GM18951 (cell line): ENCODE results near the gene MATK.
"Not testable (repeated sequence)": the region's sequence is repeated elsewhere in the genome, so short reads cannot be mapped to it uniquely, and the experiment has no call there.

Experiments
- POLR2A ChIP-seq: IDR thresholded peaks from 4 replicates; pipeline ENCODE4 v1.6.1; 2011; ENCODE audit warnings: mild to moderate bottlenecking; ENCODE audit not compliant: insufficient read length, insufficient read depth; ENCODE audit errors: extremely low read depth
- in situ Hi-C: fragments of 300-500 bp; cut with MboI; formaldehyde crosslinking; loops from one replicate; pipeline ENCODE4 v1.12.0; 2022; ENCODE audit warnings: low sequenced_read_pairs, mixed read lengths, inconsistent platforms; ENCODE audit not compliant: unreplicated experiment

Gene MATK

DNA sequence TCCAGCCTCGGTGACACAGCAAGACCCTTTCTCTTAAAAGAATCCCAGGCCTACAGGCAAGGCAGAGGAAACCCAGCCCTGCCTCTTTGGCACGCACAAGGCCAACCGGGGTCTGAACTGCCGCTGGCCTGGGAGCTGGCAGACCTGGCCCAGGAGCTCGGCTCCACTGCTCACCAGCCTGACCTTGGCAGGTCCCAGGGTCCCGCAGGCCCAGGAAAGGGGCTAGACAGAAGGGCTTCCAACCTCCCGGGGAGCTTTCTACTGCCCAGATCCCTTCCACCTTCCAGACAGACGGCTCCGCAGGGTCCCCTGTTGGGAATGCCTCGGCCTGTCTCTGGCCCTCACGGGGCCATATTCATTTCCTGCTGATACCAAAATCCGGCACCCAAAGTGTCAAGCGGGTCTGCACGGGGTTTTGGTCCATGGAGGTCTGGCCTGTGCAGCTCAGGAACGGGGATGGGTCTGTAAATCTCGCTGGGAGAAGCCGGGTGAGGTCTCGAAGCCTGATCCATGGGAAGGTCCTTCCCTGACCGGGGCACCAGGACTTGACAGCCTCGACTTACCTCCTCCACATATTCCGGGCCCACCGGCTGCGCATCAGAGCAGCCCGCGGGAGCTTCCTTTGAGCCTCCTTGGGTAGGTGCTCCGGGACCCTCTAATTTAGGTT, 36.6 kb upstream of the MATK start:
- in situ Hi-C loops: no loop called here
- TF ChIP-seq POLR2A: no peak

- TF ChIP-seq POLR2A: no peak
- in situ Hi-C loops: no loop called here
Measured at GRCh38 chr19:3821857-3822364, 35.7 kb upstream of the MATK start.

DNA sequence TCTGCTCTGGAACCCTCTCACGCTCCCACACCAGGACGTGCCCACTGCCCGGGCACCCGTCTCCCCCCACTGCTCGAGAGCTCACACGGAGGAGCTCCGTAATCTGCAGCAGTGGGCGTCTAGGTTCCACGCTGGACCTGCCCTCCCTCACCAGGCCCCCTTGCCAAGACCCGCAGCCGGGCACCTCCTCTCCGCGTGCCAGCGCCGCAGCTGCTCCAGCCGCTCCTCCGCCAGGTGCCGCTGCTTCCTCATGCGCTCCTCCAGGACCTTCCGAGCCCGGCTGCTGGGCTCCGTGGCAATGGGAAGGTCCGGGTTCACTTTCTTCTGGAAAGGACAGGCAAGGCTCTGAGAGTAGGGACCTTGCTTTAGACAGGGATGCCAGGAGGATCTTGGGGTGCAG, 35.0 kb upstream of the MATK start:
- no peak for TF ChIP-seq POLR2A
- in situ Hi-C loops: no loop called here

GRCh38 chr19:3819989-3820388, 33.8 kb upstream of the MATK start:
- in situ Hi-C loops: no loop called here
- TF ChIP-seq POLR2A: no peak

DNA sequence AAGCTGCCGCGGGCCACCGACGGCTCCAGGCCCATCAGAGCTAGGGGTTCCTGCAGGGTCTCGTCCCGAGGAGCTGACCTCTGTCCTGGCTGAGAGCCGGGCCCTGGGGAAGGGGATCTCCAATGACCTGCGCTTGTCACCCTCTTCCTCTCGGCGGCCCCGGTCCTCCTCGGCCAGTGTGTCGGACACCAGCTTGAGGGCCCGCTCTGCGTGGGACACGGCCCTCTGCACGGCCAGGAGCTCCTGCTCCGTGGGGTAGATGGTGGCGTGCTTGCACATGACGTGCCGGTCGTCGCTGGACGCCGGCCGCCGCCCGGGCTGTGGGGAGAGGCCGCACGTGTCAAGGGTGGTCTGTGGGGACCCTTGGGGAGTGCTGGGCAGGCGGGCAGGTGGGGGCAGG, 32.7 kb upstream of the MATK start:
- in situ Hi-C loops: no loop called here

GRCh38 chr19:3818466-3818865, 32.3 kb upstream of the MATK start:
- TF ChIP-seq POLR2A: no peak
- in situ Hi-C loops: no loop called here

More for the DNA sequence above, 32.7 kb upstream of the MATK start:
- no peak for TF ChIP-seq POLR2A

DNA sequence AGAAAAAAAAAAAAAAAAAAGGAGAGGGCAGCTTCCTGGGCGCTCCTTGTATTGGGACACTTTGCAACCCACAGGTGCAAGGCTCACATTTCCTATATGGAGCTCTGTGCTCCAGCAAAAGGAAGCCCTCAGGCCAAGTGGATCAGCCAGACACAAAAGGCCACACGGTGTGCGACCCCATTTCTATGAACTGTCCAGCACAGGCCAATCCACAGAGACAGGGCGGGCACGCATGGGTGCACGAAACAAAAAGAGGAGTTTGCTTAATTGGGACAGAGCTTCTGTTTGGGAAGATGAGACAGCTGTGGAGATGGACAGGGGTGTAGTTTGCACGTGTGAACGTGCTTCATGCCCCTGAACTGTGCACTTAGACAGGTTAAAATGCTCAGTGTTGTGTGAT, 31.6 kb upstream of the MATK start:
- TF ChIP-seq POLR2A: no peak
- in situ Hi-C loops: no loop called here

- in situ Hi-C loops: no loop called here
- no peak for TF ChIP-seq POLR2A
Measured at GRCh38 chr19:3816566-3817218, 30.5 kb upstream of the MATK start.

DNA sequence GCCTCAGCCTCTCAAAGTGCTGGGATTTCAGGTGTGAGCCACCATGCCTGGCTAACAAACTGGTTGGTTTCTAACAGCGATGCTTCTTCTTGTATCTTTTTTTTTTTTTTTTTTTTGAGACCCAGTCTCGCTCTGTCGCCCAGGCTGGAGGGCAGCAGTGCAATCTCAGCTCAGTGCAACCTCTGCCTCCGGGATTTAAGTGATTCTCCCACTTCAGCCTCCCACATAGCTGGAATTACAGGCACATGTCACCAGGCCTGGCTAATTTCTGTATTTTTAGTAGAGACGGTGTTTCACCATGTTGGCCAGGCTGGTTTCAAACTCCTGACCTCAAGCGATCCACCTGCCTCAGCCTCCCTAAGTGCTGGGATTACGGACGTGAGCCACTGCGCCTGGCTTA, 30.0 kb upstream of the MATK start:
- in situ Hi-C loops: not testable (repeated sequence)

- in situ Hi-C loops: no loop called here
Measured at GRCh38 chr19:3814648-3815047, 28.5 kb upstream of the MATK start.

GRCh38 chr19:3813473-3814392, 27.6 kb upstream of the MATK start:
- no peak for TF ChIP-seq POLR2A
- in situ Hi-C loops: no loop called here

More at GRCh38 chr19:3814648-3815047, 28.5 kb upstream of the MATK start:
- no peak for TF ChIP-seq POLR2A

GRCh38 chr19:3810708-3811355, 24.7 kb upstream of the MATK start:
- no peak for TF ChIP-seq POLR2A
- in situ Hi-C loops: no loop called here
